HG02973 (cell line): Measurements from ENCODE around the gene PAM16.
"Not testable (repeated sequence)": the region's sequence is repeated elsewhere in the genome, so short reads cannot be mapped to it uniquely, and the experiment has no call there.

Source experiments
- ATAC-seq: cut with Tn5 transposase; IDR thresholded peaks from one replicate; pipeline ENCODE4 v1.9.1; 2021; ENCODE audit warnings: moderate library complexity; ENCODE audit not compliant: unreplicated experiment

Gene PAM16

GRCh38 chr16:4354512-4355409, 3.6 kb upstream of the PAM16 start:
- no peak for ATAC-seq

DNA sequence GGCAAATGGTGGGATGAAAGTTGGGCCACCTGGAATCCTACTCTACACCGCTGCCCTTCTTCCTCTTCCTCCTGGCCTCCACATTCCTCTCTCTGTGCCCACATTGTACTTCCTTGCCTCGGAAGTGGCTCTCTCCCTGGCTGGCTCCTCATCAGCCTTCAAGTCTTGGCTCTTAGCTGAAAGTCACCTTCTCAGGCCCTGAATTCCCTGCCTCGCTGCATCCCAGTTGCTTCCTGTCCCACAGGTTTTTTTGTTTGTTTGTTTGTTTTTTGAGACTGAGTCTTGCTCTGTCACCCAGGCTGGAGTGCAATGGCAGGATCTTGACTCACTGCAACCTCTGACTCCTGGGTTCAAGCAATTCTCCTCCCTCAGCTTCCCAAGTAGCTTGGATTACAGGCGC, 2.6 kb upstream of the PAM16 start:
- ATAC-seq, result no peak

GRCh38 chr16:4352843-4353242, 1.7 kb upstream of the PAM16 start:
- no peak for ATAC-seq

DNA sequence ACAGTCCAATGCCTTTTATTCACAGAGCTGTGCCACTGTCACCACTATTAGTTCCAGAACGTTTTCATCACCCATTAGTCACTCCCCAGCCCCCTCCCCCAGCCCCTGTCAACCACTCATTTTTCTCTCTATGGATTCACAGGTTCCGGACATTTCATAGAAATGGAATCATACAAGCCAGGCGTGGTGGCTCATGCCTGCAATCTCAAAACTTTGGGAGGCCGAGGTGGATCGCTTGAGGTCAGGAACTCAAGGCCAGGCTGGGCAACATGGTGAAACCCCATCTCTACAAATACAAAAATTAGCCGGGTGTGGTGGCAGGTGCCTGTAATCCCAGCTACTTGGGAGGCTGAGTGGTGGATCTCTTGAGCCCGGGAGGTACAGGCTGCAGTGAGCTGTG, 759 bp upstream of the PAM16 start:
- no peak for ATAC-seq

DNA sequence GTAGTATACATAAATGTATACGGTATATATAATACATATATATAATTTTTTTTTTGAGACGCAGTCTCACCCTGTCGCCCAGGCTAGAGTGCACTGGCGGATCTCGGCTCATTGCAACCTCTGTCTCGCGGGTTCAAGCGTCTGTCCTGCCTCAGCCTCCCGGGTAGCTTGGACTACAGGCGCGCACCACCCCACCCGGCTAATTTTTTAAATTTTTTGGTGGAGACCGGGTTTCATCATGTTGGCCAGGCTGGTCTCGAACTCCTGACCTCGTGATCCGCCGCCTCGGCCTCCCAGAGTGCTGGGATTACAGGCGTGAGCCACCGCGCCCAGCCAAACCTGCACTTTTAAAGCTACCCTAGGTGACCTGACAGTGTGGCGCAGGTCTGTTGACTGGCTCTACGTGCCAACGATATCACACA, 745 bp downstream of the PAM16 start:
- ATAC-seq, result no peak

GRCh38 chr16:4349332-4349731, 1.8 kb downstream of the PAM16 start:
- ATAC-seq, result no peak

DNA sequence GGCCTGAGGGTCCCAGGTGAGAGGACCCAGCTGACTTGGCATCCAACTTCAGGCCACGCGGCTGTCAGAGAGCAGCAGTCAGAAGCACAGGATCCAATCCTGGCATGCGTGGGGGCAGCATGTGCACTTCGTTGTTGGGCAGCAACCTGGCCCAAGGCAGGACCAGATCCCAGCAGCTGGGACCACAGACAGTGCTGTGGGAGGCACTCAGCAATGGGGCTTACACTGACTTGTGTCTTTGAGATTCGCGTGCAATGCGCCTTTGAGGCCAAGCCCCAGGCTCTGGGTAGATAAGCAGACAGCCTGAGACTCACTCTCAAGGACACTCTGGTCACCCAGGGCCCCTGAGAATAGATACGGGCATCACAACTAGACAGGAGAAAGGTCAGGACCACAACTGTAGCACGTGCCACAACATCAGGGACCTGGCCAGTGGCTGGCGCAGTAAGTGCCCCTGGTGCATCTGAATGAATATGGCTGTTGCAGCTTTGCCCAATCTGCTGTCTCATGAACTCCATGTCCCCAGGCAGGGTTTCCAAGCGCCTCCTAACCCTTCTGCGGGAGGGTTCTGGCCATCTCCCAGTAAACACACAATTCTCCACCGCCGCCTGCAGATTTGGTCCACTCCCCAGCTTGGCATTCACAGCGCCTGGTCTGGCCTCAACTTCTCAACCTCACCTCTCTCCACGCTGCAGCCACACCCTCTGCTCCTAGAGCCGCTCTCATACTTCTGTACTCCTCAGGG, 3.2 kb downstream of the PAM16 start:
- no peak for ATAC-seq

- ATAC-seq, result no peak
These were observed 4.1 kb downstream of the PAM16 start for GRCh38 chr16:4347010-4347409.

GRCh38 chr16:4345836-4346781, 5.0 kb downstream of the PAM16 start:
- ATAC-seq, result no peak

DNA sequence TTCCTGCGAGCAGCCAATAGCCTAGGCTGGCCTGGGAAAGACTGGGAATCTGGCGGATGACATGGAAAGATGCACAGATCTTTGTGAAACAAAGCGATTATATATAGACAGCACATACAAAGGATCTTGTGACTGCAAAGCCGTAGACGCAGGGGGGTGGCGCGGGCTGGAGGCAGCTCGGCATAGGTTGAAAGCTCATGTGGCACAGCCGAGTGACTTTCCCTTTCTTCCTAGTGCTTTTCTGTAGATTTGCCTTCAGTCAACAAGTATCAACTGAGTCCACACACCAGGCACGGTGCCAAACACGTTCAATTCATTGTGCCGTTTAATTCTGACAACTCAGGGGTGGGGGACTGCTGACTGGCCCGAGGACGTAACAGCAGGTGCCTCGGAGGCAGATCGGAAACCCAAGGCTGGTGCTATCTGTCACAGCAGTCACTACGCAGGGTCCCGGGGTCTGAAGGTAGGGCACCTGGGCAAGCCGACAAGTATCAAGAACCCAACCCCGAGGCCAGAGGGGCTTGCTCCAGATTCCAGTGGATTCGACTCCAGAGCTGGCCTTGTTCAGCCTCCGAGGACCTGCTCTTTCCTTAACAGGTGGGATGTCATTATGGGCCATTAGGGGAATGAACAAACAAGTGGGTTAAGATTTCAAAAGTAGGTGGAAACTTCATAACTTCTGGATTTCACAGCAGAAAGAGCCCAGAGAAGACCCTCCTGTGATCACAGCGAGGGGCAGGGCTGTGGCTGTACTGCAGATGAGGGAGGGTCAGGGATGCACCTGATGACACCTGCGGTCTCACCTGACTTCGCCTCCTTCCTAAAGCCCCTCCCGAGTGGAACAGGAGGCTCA, 5.9 kb downstream of the PAM16 start:
- ATAC-seq, result no peak

GRCh38 chr16:4344300-4344982, 6.7 kb downstream of the PAM16 start:
- ATAC-seq, result not testable (repeated sequence)

- ATAC-seq, result no peak
These were observed 8.0 kb downstream of the PAM16 start for GRCh38 chr16:4342866-4343744.

- ATAC-seq, result no peak
These were observed 9.9 kb downstream of the PAM16 start for GRCh38 chr16:4341250-4341649.

DNA sequence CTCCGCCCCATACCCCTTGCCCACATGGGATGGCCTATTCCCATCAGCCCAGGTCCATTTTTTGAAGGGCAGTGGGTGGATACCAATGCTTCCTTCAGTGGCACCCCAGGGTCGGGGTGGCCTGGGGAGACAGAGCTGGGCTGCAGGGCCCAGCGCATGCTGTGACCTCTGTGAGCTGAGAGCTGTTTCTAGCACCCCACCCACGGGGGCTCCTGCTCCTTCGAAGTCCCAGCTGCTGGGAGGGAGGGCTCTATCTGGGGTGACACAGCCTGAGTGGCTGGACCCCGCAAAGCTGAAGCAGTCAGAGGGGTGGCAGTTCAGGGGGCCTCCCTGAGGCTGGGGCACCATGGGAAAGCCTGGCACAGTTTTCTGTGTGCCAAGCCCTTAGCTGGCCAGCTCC, 10.7 kb downstream of the PAM16 start:
- ATAC-seq, result no peak

DNA sequence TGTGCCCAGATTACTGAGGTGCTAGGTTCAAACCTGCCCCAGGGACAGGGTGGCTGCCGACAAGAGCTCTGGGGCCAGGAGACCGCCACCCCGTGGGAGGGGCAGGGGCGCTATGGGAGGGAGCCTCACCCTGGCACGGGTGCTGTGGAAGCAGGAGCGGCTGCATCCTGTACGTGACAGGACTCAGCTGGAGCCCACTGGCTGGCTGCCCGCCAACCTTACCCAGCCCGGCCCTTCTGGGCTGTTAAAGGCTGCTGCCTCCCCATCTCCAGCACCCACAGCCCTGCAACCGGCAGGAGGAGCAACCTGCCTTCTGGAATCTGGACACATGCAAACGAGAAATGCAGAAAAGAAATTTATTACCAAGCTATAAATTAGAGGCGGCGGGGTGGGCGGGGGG, 11.2 kb downstream of the PAM16 start:
- no peak for ATAC-seq

DNA sequence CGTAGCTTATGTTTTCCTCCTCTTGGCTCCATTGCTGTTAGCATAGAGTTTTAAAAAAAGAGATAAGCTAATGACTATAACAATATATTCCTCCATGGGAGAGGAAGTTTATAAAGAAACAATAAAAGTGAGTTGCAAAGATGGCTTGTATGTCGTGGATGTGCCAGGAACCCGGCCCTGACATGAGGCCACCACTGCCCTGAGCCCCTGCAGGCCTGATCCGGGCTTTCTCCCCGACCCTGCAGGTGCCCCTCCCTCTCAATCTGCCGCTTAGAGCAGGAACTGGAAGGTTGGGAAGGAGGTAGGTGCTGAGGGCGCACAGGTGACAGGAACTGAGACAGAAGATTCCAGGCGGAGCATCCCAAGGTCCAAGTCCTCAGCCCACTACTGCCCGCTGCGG, 11.7 kb downstream of the PAM16 start:
- ATAC-seq, result no peak

DNA sequence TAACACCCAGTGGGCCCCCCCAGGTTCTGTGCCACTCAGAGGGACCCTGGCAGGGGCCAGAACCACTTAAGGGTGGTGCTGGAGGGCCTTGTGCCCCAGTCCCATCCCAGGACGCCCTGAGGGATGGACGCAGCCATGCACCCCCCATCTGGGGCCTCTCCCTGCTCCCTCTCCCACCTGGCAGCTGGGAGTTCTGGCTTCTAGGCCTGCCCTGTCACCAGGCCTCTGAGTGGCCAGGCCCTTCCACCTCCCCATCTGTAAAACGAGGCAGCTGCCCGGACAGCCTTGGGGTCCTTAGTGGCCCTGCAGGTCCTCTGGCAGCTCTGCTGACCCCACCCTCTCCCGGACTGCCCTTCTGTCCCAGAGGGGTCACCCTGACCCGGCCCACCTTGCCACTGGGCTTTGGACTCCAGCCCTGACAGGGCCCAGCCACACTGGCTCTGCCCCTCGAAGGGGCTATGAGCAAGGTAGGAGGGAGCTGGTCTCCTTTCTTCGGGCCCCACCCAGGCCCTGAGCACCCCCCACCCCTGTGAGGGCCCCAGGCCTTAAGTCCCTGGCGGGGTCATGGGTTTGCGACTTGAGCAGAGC, 12.3 kb downstream of the PAM16 start:
- ATAC-seq, result no peak

DNA sequence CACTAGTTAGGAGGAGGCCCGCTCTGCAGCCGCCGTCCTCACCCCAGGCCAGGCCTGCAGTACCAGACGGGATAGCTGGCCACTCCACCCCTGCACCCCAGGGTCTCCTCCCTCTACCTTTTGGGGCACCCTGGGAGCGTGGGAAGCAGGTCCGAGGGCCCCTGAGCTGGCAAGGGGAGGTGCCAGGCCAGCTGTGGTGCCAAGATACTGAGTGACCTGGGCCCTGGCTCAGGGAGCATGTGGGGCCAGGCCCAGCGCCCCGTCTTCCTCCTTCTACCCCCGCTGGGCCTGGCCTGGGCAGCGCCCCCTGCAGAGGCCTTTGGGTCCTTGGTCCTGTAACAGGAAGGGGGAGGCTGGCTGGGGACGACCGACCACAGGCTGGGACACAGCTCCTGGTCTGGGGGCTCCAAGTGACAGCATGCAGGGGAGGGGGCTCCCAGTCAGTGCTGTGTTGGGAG, 13.0 kb downstream of the PAM16 start:
- ATAC-seq, result no peak
